Spleen (tissue), 7 donors: ENCODE measurements around the gene ARHGEF12.

Experiments
- POLR2A ChIP-seq, 3 donors: fragments of 450-650 bp; IDR thresholded peaks; one replicate each; pipeline ENCODE4 v1.5.1; 2017; ENCODE audit warnings: antibody characterized with exemption in 3 of 3, mild to moderate bottlenecking in 1 of 3
- TF ChIP-seq, protein P1 (sequence below), 11 experiments: fragments of 200-600 bp in 7 of 11; fragments of 450-650 bp in 4 of 11; sonication (generic) in 4 of 11; IDR thresholded peaks in 8 of 11; conservative IDR thresholded peaks in 3 of 11; 1 replicate in 7 of 11; 2 replicates in 4 of 11; pipeline versions ENCODE4 v1.4.0 to v1.8.0; 2016 to 2021; ENCODE audit warnings: antibody characterized with exemption in 11 of 11, inconsistent platforms in 4 of 11, mild to moderate bottlenecking in 1 of 11
- donor health status: DM: no; HTN: no; CAD: no; lungs with moderate emphysema.
- donor health status: DM: no; HTN: no; CAD: no.
- donor health status: DM: no; HTN: no; CAD: no.

GRCh38 chr11:120381401-120381800 is 45.2 kb downstream of the ARHGEF12 start:
- TF ChIP-seq, protein P1, sequence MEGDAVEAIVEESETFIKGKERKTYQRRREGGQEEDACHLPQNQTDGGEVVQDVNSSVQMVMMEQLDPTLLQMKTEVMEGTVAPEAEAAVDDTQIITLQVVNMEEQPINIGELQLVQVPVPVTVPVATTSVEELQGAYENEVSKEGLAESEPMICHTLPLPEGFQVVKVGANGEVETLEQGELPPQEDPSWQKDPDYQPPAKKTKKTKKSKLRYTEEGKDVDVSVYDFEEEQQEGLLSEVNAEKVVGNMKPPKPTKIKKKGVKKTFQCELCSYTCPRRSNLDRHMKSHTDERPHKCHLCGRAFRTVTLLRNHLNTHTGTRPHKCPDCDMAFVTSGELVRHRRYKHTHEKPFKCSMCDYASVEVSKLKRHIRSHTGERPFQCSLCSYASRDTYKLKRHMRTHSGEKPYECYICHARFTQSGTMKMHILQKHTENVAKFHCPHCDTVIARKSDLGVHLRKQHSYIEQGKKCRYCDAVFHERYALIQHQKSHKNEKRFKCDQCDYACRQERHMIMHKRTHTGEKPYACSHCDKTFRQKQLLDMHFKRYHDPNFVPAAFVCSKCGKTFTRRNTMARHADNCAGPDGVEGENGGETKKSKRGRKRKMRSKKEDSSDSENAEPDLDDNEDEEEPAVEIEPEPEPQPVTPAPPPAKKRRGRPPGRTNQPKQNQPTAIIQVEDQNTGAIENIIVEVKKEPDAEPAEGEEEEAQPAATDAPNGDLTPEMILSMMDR (IDR thresholded peaks at IDR 0.05 in 8 of 11, conservative IDR thresholded peaks at IDR 0.05 in 3 of 11), result no peak
- TF ChIP-seq POLR2A (IDR thresholded peaks at IDR 0.05), result no peak
